ENCODE measurements around the gene TCL1A.

TCL1A gene

DNA sequence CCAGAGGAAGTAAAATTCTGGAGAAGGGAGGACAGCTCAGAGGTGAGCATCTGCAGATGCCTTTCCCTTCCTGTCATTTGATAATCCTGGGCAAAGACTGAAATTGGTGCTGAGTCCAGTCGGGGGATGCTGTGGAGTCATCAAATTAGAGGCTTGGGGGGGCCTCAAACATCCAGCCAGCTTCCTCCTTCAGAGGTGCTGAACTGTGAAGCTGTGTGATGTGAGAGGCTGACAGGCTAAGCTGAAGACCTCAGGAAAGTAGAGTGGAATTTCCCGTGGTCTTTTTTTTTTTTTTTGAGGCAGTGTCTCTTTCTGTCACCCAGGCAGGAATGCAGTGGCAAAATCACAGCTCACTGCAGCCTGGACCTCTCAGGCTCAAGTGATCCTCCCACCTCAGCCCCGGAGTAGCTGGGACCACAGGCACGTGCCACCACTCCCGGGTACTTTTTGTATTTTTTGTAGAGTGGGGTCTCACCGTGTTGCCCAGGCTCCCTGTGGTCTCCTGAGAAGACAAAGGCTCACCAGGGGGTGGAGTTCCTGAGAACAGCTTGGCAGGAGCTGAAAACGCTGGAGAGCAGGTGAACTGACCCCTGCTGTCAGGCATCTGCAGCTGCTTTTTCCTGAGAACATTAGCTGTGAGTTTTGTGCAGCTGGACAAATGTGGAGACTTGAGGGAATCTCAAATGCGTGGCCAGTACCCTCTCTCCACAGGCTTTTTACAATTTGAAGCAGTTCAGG lies 33.8 kb downstream of the TCL1A start:
- H3K4me3 ChIP-seq (replicated peaks; ENCODE audit: low read depth, low read length) = no peak overlapping the region
- TF ChIP-seq, protein P1, sequence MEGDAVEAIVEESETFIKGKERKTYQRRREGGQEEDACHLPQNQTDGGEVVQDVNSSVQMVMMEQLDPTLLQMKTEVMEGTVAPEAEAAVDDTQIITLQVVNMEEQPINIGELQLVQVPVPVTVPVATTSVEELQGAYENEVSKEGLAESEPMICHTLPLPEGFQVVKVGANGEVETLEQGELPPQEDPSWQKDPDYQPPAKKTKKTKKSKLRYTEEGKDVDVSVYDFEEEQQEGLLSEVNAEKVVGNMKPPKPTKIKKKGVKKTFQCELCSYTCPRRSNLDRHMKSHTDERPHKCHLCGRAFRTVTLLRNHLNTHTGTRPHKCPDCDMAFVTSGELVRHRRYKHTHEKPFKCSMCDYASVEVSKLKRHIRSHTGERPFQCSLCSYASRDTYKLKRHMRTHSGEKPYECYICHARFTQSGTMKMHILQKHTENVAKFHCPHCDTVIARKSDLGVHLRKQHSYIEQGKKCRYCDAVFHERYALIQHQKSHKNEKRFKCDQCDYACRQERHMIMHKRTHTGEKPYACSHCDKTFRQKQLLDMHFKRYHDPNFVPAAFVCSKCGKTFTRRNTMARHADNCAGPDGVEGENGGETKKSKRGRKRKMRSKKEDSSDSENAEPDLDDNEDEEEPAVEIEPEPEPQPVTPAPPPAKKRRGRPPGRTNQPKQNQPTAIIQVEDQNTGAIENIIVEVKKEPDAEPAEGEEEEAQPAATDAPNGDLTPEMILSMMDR (IDR thresholded peaks at IDR 0.05; ENCODE audit: low read length, missing control alignments) = no peak
- DNase-seq (ENCODE audit: low read depth) = no peak

- TF ChIP-seq, protein P1 (IDR thresholded peaks at IDR 0.05; ENCODE audit: low read length, missing control alignments) = no peak
- no peak overlapping the region for H3K4me3 ChIP-seq (replicated peaks; ENCODE audit: low read depth, low read length)
- no peak for DNase-seq (ENCODE audit: low read depth)
Observed at GRCh38 chr14:95679148-95679815, 34.6 kb downstream of the TCL1A start.

DNA sequence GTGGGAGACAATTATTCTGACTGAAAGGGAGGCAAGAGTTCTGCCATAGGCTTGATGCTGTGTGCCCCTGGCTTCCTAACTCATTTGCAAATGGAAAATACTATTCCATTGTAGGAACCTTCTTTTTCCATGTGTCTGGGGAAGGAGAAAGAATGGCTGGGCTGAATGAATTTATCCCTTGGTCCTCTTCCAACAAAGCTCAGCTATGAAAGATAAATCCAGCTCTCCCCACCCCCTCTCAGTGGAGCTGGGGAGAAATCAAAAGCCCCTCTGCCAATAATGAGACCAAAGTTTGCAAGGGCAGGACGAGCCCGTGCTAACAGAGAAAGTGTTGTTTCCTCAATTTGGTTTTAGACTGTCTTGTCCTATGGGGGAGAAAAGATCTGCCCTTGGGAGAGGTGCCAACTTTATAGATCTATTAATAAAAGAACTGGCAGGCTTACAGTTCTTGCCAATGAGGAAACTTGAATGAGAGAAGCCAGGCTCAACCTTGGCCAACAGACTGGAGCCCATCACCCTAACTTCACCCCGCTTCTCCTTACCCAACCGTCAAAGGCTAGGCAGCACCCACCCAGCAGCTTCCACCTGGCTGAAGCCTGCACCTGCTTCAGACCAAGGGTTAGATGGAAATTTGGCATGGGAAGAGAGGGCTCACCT lies 36.6 kb downstream of the TCL1A start:
- H3K4me3 ChIP-seq (replicated peaks; ENCODE audit: low read depth, low read length) = no peak overlapping the region
- TF ChIP-seq, protein P1 (IDR thresholded peaks at IDR 0.05; ENCODE audit: low read length, missing control alignments) = no peak
- no peak for DNase-seq (ENCODE audit: low read depth)

GRCh38 chr14:95675486-95675885 lies 38.4 kb downstream of the TCL1A start:
- no peak overlapping the region for H3K4me3 ChIP-seq (replicated peaks; ENCODE audit: low read depth, low read length)
- DNase-seq (ENCODE audit: low read depth) = no peak
- TF ChIP-seq, protein P1 (IDR thresholded peaks at IDR 0.05; ENCODE audit: low read length, missing control alignments) = no peak

GRCh38 chr14:95674613-95675012 lies 39.3 kb downstream of the TCL1A start:
- DNase-seq (ENCODE audit: low read depth) = no peak
- TF ChIP-seq, protein P1 (IDR thresholded peaks at IDR 0.05; ENCODE audit: low read length, missing control alignments) = no peak
- H3K4me3 ChIP-seq (replicated peaks; ENCODE audit: low read depth, low read length) = no peak overlapping the region

DNA sequence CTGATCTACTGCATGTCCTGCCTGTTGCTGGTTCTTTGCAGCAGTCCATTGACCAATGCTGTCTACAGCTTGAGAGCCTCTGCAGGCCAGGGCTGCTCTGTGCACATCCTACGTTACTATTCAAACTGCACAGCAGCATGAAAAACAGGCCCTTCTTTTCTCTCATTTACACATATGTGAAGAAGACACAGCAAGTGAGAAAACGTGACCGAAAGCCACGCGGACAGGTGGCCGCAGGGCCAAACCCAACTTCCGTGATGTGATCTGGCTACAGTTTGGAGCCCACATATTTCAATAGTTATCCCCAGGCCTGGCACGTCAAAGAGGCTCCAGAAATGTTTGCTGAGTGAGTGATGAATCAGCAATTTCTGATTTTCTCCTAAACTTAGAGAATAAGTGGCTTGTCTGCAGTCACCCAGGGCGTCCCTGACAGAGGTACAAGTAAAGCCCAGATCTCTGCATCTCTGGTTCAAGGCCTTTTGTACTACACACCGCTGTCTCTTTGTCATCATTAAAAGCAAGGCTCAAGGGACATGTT lies 45.6 kb downstream of the TCL1A start:
- no peak for DNase-seq (ENCODE audit: low read depth)
- H3K4me3 ChIP-seq (replicated peaks; ENCODE audit: low read depth, low read length) = no peak overlapping the region
- TF ChIP-seq, protein P1 (IDR thresholded peaks at IDR 0.05; ENCODE audit: low read length, missing control alignments) = no peak
